T-helper 17 cell (primary cell): ENCODE results near the gene CATSPER1. TPM values are rescaled to one million over a fixed set of nuclear protein-coding genes. Genes with fewer than 3 reads are reported as not detected.
A peak's percentile ranks its signal among the peaks of the same experiment; 100 is the strongest.

Source experiments
- ATAC-seq: fragments of 150-1000 bp; cut with Tn5 transposase; 2 replicates; pipeline ENCODE4 v1.10.0; 2021; ENCODE audit warnings: mild to moderate bottlenecking, moderate library complexity
- DNase-seq, 3 donors: peaks; one replicate each; pipeline versions ENCODE4 v3.0.0 to v3.0.0-alpha.2; 2020 to 2021
- H3K9me3 ChIP-seq: one replicate; pipeline ENCODE4 v1.7.0; 2013; ENCODE audit warnings: low read length, mild to moderate bottlenecking; ENCODE audit not compliant: control insufficient read depth, poor library complexity, severe bottlenecking
- H3K27ac Mint-ChIP-seq: one replicate; pipeline ENCODE4 v1.8.0; 2022; ENCODE audit warnings: mild to moderate bottlenecking, moderate library complexity, mixed read lengths
- H3K27me3 Mint-ChIP-seq: one replicate; pipeline ENCODE4 v1.8.0; 2022; ENCODE audit warnings: mixed read lengths
- H3K36me3 Mint-ChIP-seq: one replicate; pipeline ENCODE4 v1.8.0; 2022; ENCODE audit warnings: low read depth, mixed read lengths
- H3K4me1 Mint-ChIP-seq: one replicate; pipeline ENCODE4 v1.8.0; 2022; ENCODE audit warnings: mild to moderate bottlenecking, mixed read lengths
- H3K4me3 Mint-ChIP-seq: one replicate; pipeline ENCODE4 v1.8.0; 2022; ENCODE audit warnings: mild to moderate bottlenecking, moderate library complexity, mixed read lengths
- total RNA-seq, 4 donors: library from RNA in 2 of 4; stranded (reverse) in 2 of 4; gene quantifications; one replicate each; pipeline ENCODE4 v1.2.3 and lab custom pipeline; 2022 to 2026

CATSPER1 gene
- total RNA-seq: not detected
- 0 reads per million in 2 donors for total RNA-seq (lab: John Stamatoyannopoulos, UW)

GRCh38 chr11:66026017-66026529 lies at the start of gene CATSPER1:
TSS of gene CATSPER1 (minus strand) at chr11:66026479. CDS start at chr11:66026379, 100 bp downstream.
- ATAC-seq (no peak), DNase-seq (no peak)
- Mint-ChIP-seq H3K36me3 (no peaks in the 10 kb centered on the region), H3K27ac (no peak within 1 kb of the TSS), H3K27me3 (peaks cover 10% of the 10 kb centered on the region), H3K4me3 (no peak within 1 kb of the TSS), H3K4me1 (peaks cover 11% of the 10 kb centered on the region)
- no peaks in the 10 kb centered on the region for H3K9me3 ChIP-seq

GRCh38 chr11:66075273-66075672 lies 49.0 kb upstream of the CATSPER1 start:
- no peaks in the 10 kb centered on the region for H3K27me3 Mint-ChIP-seq
- H3K9me3 ChIP-seq: no peaks in the 10 kb centered on the region
- no peak overlapping the region for H3K4me3 Mint-ChIP-seq
- DNase-seq: no peak
- peaks cover 55% of the 10 kb centered on the region for H3K4me1 Mint-ChIP-seq
- ATAC-seq: no peak
- no peak overlapping the region for H3K27ac Mint-ChIP-seq
- peaks cover 10% of the 10 kb centered on the region for H3K36me3 Mint-ChIP-seq

DNA sequence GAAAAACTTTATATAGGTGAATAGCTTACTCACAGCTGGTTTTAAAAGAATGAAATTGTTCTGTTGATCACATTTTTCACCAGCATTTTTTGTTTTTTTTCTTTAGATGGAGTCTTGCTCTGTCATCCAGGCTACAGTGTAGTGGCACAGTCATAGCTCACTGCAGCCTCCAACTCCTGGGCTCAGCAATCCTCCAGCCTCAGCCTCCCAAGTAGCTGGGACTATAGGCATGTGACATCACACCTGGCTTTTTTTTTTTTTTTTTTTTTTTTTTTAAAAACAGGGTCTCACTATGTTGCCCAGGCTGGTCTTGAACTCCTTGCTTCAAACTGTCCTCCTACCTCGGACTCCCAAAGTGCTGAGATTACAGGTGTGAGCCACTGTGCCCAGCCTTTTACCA lies 47.4 kb upstream of the CATSPER1 start:
- no peak overlapping the region for H3K4me3 Mint-ChIP-seq
- H3K4me1 Mint-ChIP-seq: peaks cover 49% of the 10 kb centered on the region
- H3K27me3 Mint-ChIP-seq: no peaks in the 10 kb centered on the region
- no peaks in the 10 kb centered on the region for H3K9me3 ChIP-seq
- H3K36me3 Mint-ChIP-seq: peaks cover 10% of the 10 kb centered on the region
- DNase-seq (no peak), ATAC-seq (no peak)
- peak overlapping the region; percentile 92 for H3K27ac Mint-ChIP-seq

DNA sequence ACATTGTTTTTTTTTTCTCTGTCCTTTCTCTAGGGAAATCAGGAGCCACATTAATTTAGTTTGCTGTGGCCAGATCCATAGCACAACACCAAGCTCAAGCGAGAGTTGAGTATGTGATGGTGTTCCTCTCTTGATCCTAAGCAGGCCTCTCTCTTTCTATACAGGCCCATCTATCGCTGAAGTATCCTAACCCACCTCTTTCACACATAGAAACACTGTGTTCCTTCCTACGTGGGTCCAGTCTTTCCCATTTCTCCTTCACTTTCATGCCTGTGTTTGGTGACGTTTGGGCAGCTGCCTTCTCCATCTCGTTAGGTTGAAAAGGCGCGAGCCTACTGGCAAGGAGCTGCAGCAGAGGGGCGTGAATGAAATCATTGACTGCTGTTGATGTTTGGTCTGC lies 46.2 kb upstream of the CATSPER1 start:
- Mint-ChIP-seq H3K27ac (peak overlapping the region; percentile 92), H3K4me1 (peaks cover 47% of the 10 kb centered on the region), H3K36me3 (peaks cover 8% of the 10 kb centered on the region), H3K4me3 (peak overlapping the region; percentile 96), H3K27me3 (no peaks in the 10 kb centered on the region)
- DNase-seq: no peak
- ATAC-seq: no peak
- no peaks in the 10 kb centered on the region for H3K9me3 ChIP-seq

- Mint-ChIP-seq H3K4me1 (peaks cover 49% of the 10 kb centered on the region), H3K4me3 (peak overlapping the region; percentile 96), H3K27me3 (no peaks in the 10 kb centered on the region), H3K36me3 (peaks cover 11% of the 10 kb centered on the region), H3K27ac (peak overlapping the region; percentile 92)
- DNase-seq (no peak), ATAC-seq (no peak)
- no peaks in the 10 kb centered on the region for H3K9me3 ChIP-seq
Observed at GRCh38 chr11:66072081-66072480, 45.8 kb upstream of the CATSPER1 start.

- no peaks in the 10 kb centered on the region for H3K27me3 Mint-ChIP-seq
- H3K36me3 Mint-ChIP-seq: peaks cover 11% of the 10 kb centered on the region
- peak overlapping the region; percentile 92 for H3K27ac Mint-ChIP-seq
- H3K4me1 Mint-ChIP-seq: peaks cover 52% of the 10 kb centered on the region
- DNase-seq (no peak), ATAC-seq (no peak)
- no peaks in the 10 kb centered on the region for H3K9me3 ChIP-seq
- peak overlapping the region; percentile 96 for H3K4me3 Mint-ChIP-seq
Observed at GRCh38 chr11:66071381-66071801, 45.1 kb upstream of the CATSPER1 start.

- no peaks in the 10 kb centered on the region for H3K9me3 ChIP-seq
- Mint-ChIP-seq H3K4me1 (peaks cover 54% of the 10 kb centered on the region), H3K36me3 (peaks cover 8% of the 10 kb centered on the region), H3K27ac (peak overlapping the region; percentile 92), H3K4me3 (peak overlapping the region; percentile 96), H3K27me3 (no peaks in the 10 kb centered on the region)
- DNase-seq: peak in 2 of 3 donors; percentile 17 to 20
- ATAC-seq: peak; percentile 18
Observed at GRCh38 chr11:66070604-66071380, 44.5 kb upstream of the CATSPER1 start.

DNA sequence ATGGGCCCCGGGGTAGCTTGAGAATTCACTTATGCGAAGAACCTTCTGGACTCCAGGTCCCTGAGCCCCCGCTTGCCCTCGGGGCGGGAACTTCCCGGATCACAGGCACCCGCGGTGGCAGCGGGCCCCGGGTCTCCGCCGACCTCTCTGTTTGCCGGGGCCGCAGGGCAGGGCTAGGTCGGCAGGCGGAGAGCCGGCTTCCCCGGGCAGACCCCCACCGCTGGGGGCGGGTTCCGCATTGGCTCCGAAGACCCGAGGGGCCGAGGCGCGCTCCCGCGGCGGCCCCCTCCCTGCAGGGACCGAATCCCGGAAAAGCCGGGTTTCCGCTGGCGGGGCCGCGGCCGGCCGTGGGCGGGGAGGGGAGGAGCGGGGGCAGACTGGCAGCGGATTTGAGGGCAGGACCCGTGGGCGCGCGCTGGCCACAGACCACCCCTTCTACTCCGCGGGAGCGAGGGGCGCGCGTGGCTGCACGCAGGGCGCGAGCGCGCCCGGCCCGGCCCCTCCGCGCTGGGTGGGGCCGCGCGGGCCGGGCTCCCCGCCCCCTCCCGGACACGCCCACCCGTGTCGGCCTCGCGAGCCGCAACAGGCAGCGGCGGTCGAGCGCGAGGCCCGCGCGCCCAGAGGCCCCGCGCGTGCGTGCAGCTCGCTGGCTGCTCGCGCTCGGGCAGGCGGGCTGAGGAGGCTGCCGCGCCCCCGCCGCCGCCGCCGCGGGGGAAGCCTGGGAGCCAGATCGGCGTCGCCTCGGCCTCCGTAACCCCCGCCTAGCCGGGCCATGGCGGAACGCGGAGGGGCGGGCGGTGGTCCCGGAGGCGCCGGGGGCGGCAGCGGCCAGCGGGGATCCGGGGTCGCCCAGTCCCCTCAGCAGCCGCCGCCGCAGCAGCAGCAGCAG lies 43.7 kb upstream of the CATSPER1 start, which contains the start of gene PACS1:
Gene PACS1, plus strand, starts transcription at position 558 of the 889 bp plus-strand sequence. Its CDS starts 215 bp downstream, at position 773.
- H3K4me1 Mint-ChIP-seq: peaks cover 51% of the 10 kb centered on the region
- peaks cover 8% of the 10 kb centered on the region for H3K36me3 Mint-ChIP-seq
- ATAC-seq: peak; percentile 72
- peak; percentile 64 to 79 (median 79) for DNase-seq
- H3K9me3 ChIP-seq: no peaks in the 10 kb centered on the region
- H3K4me3 Mint-ChIP-seq: peak within 1 kb of the TSS; percentile 96
- H3K27me3 Mint-ChIP-seq: no peaks in the 10 kb centered on the region
- H3K27ac Mint-ChIP-seq: peak within 1 kb of the TSS; percentile 97

GRCh38 chr11:66068923-66069714 lies 42.8 kb upstream of the CATSPER1 start:
- ATAC-seq (peak; percentile 22), DNase-seq (no peak)
- Mint-ChIP-seq H3K27me3 (no peaks in the 10 kb centered on the region), H3K27ac (peak overlapping the region; percentile 97), H3K36me3 (peaks cover 8% of the 10 kb centered on the region), H3K4me1 (peaks cover 48% of the 10 kb centered on the region), H3K4me3 (peak overlapping the region; percentile 93)
- H3K9me3 ChIP-seq: no peaks in the 10 kb centered on the region

GRCh38 chr11:66068154-66068821 lies 42.0 kb upstream of the CATSPER1 start:
- H3K4me1 Mint-ChIP-seq: peaks cover 51% of the 10 kb centered on the region
- peak overlapping the region; percentile 93 for H3K4me3 Mint-ChIP-seq
- H3K27ac Mint-ChIP-seq: peak overlapping the region; percentile 97
- H3K27me3 Mint-ChIP-seq: no peaks in the 10 kb centered on the region
- H3K9me3 ChIP-seq: no peaks in the 10 kb centered on the region
- peak; percentile 50 to 71 (median 57) for DNase-seq
- ATAC-seq: peak; percentile 39
- H3K36me3 Mint-ChIP-seq: peaks cover 14% of the 10 kb centered on the region

GRCh38 chr11:66067640-66068039 lies 41.4 kb upstream of the CATSPER1 start:
- Mint-ChIP-seq H3K4me1 (peaks cover 49% of the 10 kb centered on the region), H3K27ac (peak overlapping the region; percentile 97), H3K4me3 (no peak overlapping the region), H3K27me3 (no peaks in the 10 kb centered on the region), H3K36me3 (peaks cover 15% of the 10 kb centered on the region)
- H3K9me3 ChIP-seq: no peaks in the 10 kb centered on the region
- DNase-seq: no peak
- no peak for ATAC-seq

DNA sequence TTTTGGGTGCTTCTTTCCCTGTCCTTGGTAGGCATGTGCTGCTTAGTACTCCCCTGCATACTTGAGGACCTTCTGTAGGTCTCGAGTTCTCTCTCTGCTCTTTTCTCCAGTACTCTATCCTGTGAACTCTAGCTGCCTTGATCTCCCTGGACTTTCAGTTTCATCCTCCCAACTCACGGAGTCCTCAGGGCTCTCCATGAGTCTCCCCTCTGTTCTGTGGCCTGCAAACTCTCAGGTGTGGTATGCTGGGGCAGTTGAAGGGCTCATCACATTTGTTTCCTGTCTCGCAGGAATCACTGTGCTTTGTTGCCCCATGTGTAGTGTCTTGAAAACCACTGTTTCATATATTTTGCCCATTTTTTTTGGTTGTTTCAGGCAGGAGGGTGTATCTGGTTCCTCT lies 40.5 kb upstream of the CATSPER1 start:
- no peak for DNase-seq
- Mint-ChIP-seq H3K27ac (peak overlapping the region; percentile 81), H3K36me3 (peaks cover 17% of the 10 kb centered on the region), H3K4me3 (no peak overlapping the region), H3K4me1 (peaks cover 41% of the 10 kb centered on the region), H3K27me3 (no peaks in the 10 kb centered on the region)
- no peaks in the 10 kb centered on the region for H3K9me3 ChIP-seq
- no peak for ATAC-seq
